ENCODE measurements around the gene TEKTIP1. TPM values are rescaled to one million over a fixed set of nuclear protein-coding genes. Genes with fewer than 3 reads are reported as not detected.
"Not testable (repeated sequence)": the region's sequence is repeated elsewhere in the genome, so short reads cannot be mapped to it uniquely, and the experiment has no call there.

TEKTIP1 gene
- total RNA-seq, 2 donors from 2014 or later: 4.6 to 10.7 TPM

- H3K36me3 Mint-ChIP-seq (ENCODE audit: insufficient read depth in 2 of 2): peaks cover 2 to 3% of the 10 kb centered on the region in 2 donors
- peaks cover 47% of the 10 kb centered on the region for H3K4me1 Mint-ChIP-seq (ENCODE audit: low read depth)
- no peaks in the 10 kb centered on the region for H3K9me3 Mint-ChIP-seq
- no peak overlapping the region for H3K27ac Mint-ChIP-seq
- ATAC-seq (replicated peaks in 1 of 2): no peak
- no peak for DNase-seq
- no peaks in the 10 kb centered on the region for H3K27me3 Mint-ChIP-seq (ENCODE audit: low read depth)
- H3K4me3 Mint-ChIP-seq: no peak overlapping the region
Observed at GRCh38 chr19:3501780-3502179, 37.2 kb upstream of the TEKTIP1 start.

DNA sequence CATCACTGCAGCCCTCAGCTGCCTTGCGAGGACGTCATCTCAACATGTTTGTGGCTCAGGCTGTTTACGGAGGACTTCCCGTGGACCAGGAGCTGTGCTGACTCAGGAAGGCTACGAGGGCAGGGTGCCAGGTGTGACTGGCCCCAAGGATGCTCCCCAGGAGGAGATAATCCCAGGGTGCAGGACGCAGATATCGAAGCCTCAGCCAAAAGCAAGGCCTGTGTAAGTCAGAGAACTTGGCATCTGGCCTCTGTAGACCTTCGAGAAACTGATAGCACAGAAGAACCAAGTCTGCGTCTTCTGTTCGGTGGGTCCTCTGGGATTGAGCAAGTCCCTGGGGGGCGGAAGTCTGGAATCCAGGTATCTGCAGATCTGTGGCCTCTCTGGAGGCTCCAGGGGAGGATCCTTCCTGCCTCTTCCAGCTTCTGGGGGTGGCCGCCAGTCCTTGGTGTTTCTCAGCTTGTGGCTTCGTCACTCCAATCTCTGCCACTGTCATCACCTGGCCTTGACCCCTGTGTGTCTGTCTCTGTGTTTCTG, 35.9 kb upstream of the TEKTIP1 start:
- peaks cover 54% of the 10 kb centered on the region for H3K4me1 Mint-ChIP-seq (ENCODE audit: low read depth)
- peaks cover 5 to 10% of the 10 kb centered on the region in 2 donors for H3K36me3 Mint-ChIP-seq (ENCODE audit: insufficient read depth in 2 of 2)
- no peak overlapping the region for H3K4me3 Mint-ChIP-seq
- DNase-seq (no peak), ATAC-seq (replicated peaks in 1 of 2) (no peak)
- no peaks in the 10 kb centered on the region for H3K27me3 Mint-ChIP-seq (ENCODE audit: low read depth)
- no peak overlapping the region for H3K27ac Mint-ChIP-seq
- no peaks in the 10 kb centered on the region for H3K9me3 Mint-ChIP-seq

DNA sequence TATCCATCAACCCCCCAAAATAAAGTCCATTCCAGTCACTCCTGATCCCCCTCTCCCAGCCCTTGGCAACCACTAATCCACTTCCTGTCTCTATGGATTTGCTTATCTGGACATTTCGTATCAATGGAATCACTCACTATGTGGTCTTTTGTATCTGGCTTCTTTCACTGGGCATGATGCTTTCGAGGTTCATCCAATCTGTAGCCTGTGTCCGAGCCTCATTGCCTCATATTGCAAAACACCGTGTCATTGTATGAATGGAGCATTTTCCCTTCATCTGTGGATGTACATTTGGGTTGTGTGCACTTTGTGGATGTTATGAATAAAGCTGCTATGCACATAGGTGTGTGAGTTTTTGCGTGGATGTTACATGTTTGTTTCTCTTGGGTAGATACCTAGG, 34.2 kb upstream of the TEKTIP1 start:
- Mint-ChIP-seq H3K27ac (no peak overlapping the region), H3K27me3 (ENCODE audit: low read depth) (no peaks in the 10 kb centered on the region), H3K4me3 (peak overlapping the region; percentile 78 to 85), H3K9me3 (no peaks in the 10 kb centered on the region), H3K4me1 (ENCODE audit: low read depth) (peaks cover 54% of the 10 kb centered on the region), H3K36me3 (ENCODE audit: insufficient read depth in 2 of 2) (peaks cover 8 to 11% of the 10 kb centered on the region in 2 donors)
- ATAC-seq (replicated peaks in 1 of 2) (no peak), DNase-seq (no peak)

DNA sequence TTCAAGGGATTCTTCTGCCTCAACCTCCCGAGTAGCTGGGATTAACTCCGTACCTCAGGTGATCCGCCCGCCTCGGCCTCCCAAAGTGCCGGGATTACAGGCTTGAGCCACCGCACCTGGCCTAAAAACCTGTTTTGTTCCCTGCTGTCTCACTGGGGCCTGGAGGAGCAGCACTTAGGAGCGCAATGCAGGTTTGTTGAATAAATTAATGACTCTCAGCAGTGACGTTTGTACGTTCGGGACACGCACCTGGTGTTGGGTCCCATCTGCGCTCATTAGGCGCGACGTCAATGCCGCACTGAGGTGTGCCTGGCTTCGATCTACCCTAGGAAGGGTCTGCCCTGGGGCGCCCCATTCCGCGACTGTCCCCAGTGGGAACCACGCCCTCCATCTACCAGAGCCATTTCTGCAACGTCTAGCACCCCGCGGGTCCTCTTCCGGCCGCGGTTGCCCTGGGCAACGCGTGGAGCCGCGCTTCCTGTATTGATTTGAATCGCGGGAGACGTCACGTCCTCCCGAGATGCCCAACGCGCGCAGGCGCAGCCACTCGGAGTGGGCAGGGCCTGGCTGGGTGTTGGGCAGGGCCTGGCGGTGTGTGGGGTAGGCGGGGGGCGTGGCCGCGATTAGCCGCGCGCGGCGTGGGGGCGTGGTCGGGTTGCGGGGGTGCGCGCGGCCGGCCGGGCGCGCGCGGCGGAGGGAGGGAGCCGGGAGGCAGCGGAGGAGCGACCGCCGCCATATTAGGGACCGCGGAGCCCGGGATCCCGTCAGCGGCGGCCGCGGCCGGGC, 33.2 kb upstream of the TEKTIP1 start, which contains the start of gene FZR1:
Gene FZR1, plus strand, starts transcription at position 714 of the 786 bp plus-strand sequence. CDS start 16,679 bp downstream, outside the sequence.
- H3K36me3 Mint-ChIP-seq (ENCODE audit: insufficient read depth in 2 of 2): peaks cover 8 to 10% of the 10 kb centered on the region in 2 donors
- peak within 1 kb of the TSS; percentile 97 to 98 for H3K4me3 Mint-ChIP-seq
- no peaks in the 10 kb centered on the region for H3K9me3 Mint-ChIP-seq
- peaks cover 53% of the 10 kb centered on the region for H3K4me1 Mint-ChIP-seq (ENCODE audit: low read depth)
- DNase-seq (peak; percentile 99 to 100), ATAC-seq (replicated peaks in 1 of 2) (peak; percentile 95 to 96)
- H3K27me3 Mint-ChIP-seq (ENCODE audit: low read depth): no peaks in the 10 kb centered on the region
- peak within 1 kb of the TSS; percentile 86 for H3K27ac Mint-ChIP-seq

- ATAC-seq (replicated peaks in 1 of 2) (peak in 1 of 2 donors; percentile 1), DNase-seq (peak; percentile 27 to 37)
- peak overlapping the region; percentile 86 for H3K27ac Mint-ChIP-seq
- peaks cover 49% of the 10 kb centered on the region for H3K4me1 Mint-ChIP-seq (ENCODE audit: low read depth)
- no peaks in the 10 kb centered on the region for H3K27me3 Mint-ChIP-seq (ENCODE audit: low read depth)
- H3K36me3 Mint-ChIP-seq (ENCODE audit: insufficient read depth in 2 of 2): peaks cover 8 to 10% of the 10 kb centered on the region in 2 donors
- H3K4me3 Mint-ChIP-seq: peak overlapping the region; percentile 97 to 98
- no peaks in the 10 kb centered on the region for H3K9me3 Mint-ChIP-seq
Observed at GRCh38 chr19:3506384-3507340, 32.3 kb upstream of the TEKTIP1 start.

DNA sequence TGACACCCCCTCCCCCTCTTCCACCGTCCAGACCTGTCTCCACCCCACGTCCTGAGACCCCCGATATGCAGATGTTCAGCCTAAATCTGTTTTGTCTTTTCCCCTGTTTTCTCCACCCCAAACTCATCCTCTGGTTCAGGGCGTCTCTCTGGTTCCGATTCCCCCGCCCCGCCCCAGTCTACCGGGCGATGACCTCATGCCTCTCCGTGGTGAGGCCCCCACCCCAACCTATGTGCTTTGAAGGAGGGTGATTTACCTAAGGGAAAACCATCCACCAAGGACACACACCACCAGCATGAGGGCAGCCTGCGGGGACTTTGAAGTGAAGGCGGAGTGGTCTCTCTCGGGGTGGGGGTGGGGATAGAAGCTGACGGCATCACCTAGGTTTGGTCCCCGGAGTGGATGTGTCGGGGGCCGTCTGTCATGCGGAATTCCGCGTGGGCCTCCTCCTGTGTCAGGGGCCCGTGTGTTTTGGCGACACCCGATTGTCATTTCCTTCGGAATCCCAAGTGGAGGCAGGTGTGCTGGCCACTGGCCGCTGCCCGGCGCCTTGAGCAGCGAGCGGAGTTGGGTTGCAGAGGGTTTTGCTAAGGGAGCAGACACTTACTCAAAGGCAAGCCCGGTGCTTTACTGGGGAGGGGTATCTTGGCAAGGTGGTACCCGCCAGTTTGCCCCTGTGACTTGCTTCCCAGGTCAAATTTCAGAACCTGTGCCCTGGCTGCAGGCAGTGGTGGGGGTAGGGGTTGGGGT, 31.4 kb upstream of the TEKTIP1 start:
- H3K27me3 Mint-ChIP-seq (ENCODE audit: low read depth): no peaks in the 10 kb centered on the region
- H3K27ac Mint-ChIP-seq: peak overlapping the region; percentile 82
- H3K9me3 Mint-ChIP-seq: no peaks in the 10 kb centered on the region
- DNase-seq (peak; percentile 31 to 42), ATAC-seq (replicated peaks in 1 of 2) (no peak)
- H3K4me3 Mint-ChIP-seq: peak overlapping the region; percentile 97 to 98
- H3K4me1 Mint-ChIP-seq (ENCODE audit: low read depth): peaks cover 49% of the 10 kb centered on the region
- peaks cover 8 to 10% of the 10 kb centered on the region in 2 donors for H3K36me3 Mint-ChIP-seq (ENCODE audit: insufficient read depth in 2 of 2)

DNA sequence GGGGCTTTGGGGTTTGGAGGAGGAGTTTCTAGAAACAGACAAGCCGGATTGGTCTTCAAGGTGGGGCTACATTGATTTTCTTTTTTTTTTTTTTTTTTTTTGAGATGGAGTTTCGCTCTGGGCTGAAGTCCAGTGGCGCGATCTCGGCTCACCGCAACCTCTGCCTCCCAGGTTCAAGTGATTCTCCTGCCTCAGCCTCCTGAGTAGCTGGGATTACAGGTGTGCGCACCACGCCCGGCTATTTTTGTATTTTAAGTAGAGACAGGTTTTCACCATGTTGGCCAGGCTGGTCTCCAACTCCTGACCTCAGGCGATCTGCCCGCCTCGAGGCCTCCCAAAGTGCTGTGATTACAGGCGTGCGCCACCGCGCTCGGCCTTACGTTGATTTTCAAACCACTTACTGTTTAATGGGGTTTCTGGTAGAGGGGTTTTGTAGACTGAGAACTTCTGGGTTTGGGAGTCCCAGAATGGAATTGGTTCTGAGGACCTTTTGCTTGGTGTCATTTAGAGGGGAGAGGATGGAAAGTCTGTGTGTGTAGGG, 30.8 kb upstream of the TEKTIP1 start:
- H3K9me3 Mint-ChIP-seq; ATAC-seq (replicated peaks in 1 of 2); DNase-seq; H3K27me3 Mint-ChIP-seq (ENCODE audit: low read depth); H3K36me3 Mint-ChIP-seq (ENCODE audit: insufficient read depth in 2 of 2): not testable (repeated sequence)
- Mint-ChIP-seq H3K27ac (peak overlapping the region; percentile 25), H3K4me3 (peak overlapping the region; percentile 64 to 98), H3K4me1 (ENCODE audit: low read depth) (peaks cover 49% of the 10 kb centered on the region)

GRCh38 chr19:3508771-3509535, 30.0 kb upstream of the TEKTIP1 start:
- no peak for ATAC-seq (replicated peaks in 1 of 2)
- Mint-ChIP-seq H3K36me3 (ENCODE audit: insufficient read depth in 2 of 2) (peaks cover 8 to 10% of the 10 kb centered on the region in 2 donors), H3K4me1 (ENCODE audit: low read depth) (peaks cover 53% of the 10 kb centered on the region), H3K4me3 (peak overlapping the region; percentile 64 to 98), H3K27ac (peak overlapping the region; percentile 87), H3K27me3 (ENCODE audit: low read depth) (no peaks in the 10 kb centered on the region), H3K9me3 (no peaks in the 10 kb centered on the region)
- DNase-seq: peak in 1 of 2 donors; percentile 37

- H3K36me3 Mint-ChIP-seq (ENCODE audit: insufficient read depth in 2 of 2): peaks cover 8 to 10% of the 10 kb centered on the region in 2 donors
- H3K4me3 Mint-ChIP-seq: peak overlapping the region; percentile 64 to 78
Observed at GRCh38 chr19:3509566-3509989, 29.4 kb upstream of the TEKTIP1 start.

GRCh38 chr19:3510727-3511126, 28.2 kb upstream of the TEKTIP1 start:
- ATAC-seq (replicated peaks in 1 of 2) (no peak), DNase-seq (no peak)
- H3K27me3 Mint-ChIP-seq (ENCODE audit: low read depth): no peaks in the 10 kb centered on the region
- H3K9me3 Mint-ChIP-seq: no peaks in the 10 kb centered on the region
- peaks cover 45% of the 10 kb centered on the region for H3K4me1 Mint-ChIP-seq (ENCODE audit: low read depth)
- no peak overlapping the region for H3K27ac Mint-ChIP-seq
- H3K4me3 Mint-ChIP-seq: no peak overlapping the region
- peaks cover 8 to 10% of the 10 kb centered on the region in 2 donors for H3K36me3 Mint-ChIP-seq (ENCODE audit: insufficient read depth in 2 of 2)

More at GRCh38 chr19:3509566-3509989, 29.4 kb upstream of the TEKTIP1 start:
- peak; percentile 35 to 38 for DNase-seq
- Mint-ChIP-seq H3K27me3 (ENCODE audit: low read depth) (no peaks in the 10 kb centered on the region), H3K9me3 (no peaks in the 10 kb centered on the region), H3K27ac (peak overlapping the region; percentile 87), H3K4me1 (ENCODE audit: low read depth) (peaks cover 55% of the 10 kb centered on the region)
- ATAC-seq (replicated peaks in 1 of 2): no peak

DNA sequence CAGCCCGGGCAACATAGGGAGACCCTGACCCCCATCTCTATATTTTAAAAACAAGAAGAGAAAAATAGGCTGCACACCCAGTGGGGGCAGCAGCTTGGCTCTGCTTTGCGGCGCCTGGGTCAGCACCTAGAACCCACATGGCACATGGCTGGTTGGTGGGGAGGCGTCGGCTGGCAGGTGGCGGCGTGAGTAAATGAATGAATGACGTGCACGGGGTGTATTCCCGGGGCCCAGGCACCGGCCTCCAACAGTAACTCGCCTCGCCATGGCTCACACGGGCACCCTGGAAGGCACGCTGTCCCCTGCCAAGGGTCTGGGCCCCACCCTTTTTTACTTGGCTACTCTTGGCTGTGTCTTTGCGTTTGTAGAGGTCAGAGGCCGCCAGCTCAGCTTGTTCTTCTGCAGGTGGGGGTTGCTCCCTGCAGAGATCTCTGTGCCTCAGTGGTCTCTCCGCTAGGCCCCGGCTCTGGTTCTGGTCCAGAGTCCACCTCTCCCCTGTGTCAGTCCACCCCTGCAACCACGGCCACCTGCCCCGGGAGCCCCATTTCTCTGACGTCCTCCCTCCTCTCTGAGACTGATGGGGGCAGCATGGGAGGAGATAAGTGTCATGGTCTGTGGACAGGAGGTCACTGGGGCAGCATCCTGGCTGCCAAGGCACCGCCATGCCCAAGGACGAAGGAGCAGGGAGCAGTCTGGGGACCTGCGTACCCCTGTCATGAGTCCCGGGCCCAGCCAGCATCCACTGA, 27.3 kb upstream of the TEKTIP1 start:
- ATAC-seq (replicated peaks in 1 of 2): no peak
- peaks cover 52% of the 10 kb centered on the region for H3K4me1 Mint-ChIP-seq (ENCODE audit: low read depth)
- H3K9me3 Mint-ChIP-seq: no peaks in the 10 kb centered on the region
- peaks cover 8 to 9% of the 10 kb centered on the region in 2 donors for H3K36me3 Mint-ChIP-seq (ENCODE audit: insufficient read depth in 2 of 2)
- H3K4me3 Mint-ChIP-seq: no peak overlapping the region
- H3K27me3 Mint-ChIP-seq (ENCODE audit: low read depth): no peaks in the 10 kb centered on the region
- no peak overlapping the region for H3K27ac Mint-ChIP-seq
- DNase-seq: no peak
